Ectodermal cell (in vitro differentiated cells): ENCODE results near the gene GPR45.

Source experiments
- H3K27ac ChIP-seq: 2 replicates; pipeline ENCODE4 v1.7.0; 2013; ENCODE audit warnings: mild to moderate bottlenecking, low read depth, low read length; ENCODE audit not compliant: insufficient read depth, poor library complexity, severe bottlenecking
- H3K27me3 ChIP-seq: 2 replicates; pipeline ENCODE4 v1.7.0; 2013; ENCODE audit warnings: mild to moderate bottlenecking, low read length; ENCODE audit not compliant: insufficient read depth, control insufficient read depth, poor library complexity, severe bottlenecking
- H3K36me3 ChIP-seq: one replicate; pipeline ENCODE4 v1.7.0; 2013; ENCODE audit warnings: low read length; ENCODE audit not compliant: control insufficient read depth, insufficient read depth
- H3K4me1 ChIP-seq: one replicate; pipeline ENCODE4 v1.7.0; 2013; ENCODE audit warnings: low read length; ENCODE audit not compliant: control insufficient read depth, insufficient read depth
- H3K4me3 ChIP-seq: 2 replicates; pipeline ENCODE4 v1.7.0; 2013; ENCODE audit warnings: low read depth, low read length, control low read depth; ENCODE audit not compliant: insufficient read depth
- H3K9me3 ChIP-seq: 2 replicates; pipeline ENCODE4 v1.7.0; 2013; ENCODE audit warnings: mild to moderate bottlenecking, low read length, moderate library complexity; ENCODE audit not compliant: control insufficient read depth
- WGBS, 2 experiments: methylation state at CpG; one replicate each; pipeline ENCODE4 v1.1.7; 2013; ENCODE audit warnings: missing lambda C conversion rate in 2 of 2; 5-methylcytosine and 5-hydroxymethylcytosine counted together

GPR45 gene

DNA sequence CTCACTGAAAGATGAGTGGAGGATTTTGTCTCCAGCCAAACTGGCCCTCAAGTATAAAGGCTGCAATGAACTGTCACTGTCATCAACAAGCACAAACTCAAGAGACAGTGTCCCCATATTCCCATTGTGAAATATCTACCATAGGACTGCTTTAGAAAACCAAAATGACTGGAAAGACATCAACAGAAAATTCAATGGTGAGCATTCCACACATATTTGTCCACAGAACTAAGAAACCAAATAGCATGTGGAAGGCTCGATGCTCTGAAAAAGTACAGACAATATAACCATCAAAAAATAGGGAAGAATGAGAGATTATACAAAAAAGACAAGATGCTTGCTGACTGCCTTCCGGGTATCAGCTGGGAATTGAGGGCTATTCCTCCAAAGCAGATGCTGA is 50.4 kb downstream of the GPR45 start:
- 85 to 88% methylated on average over 1 to 2 of the region's 2 CpGs for WGBS, 2 experiments
- no peak overlapping the region for H3K4me3 ChIP-seq
- no peaks in the 10 kb centered on the region for H3K4me1 ChIP-seq
- no peak overlapping the region for H3K27ac ChIP-seq
- H3K9me3 ChIP-seq = no peaks in the 10 kb centered on the region
- H3K27me3 ChIP-seq = no peaks in the 10 kb centered on the region
- no peaks in the 10 kb centered on the region for H3K36me3 ChIP-seq
